Measurements from ENCODE around the gene MMP3.
"Not testable (repeated sequence)": the region's sequence is repeated elsewhere in the genome, so short reads cannot be mapped to it uniquely, and the experiment has no call there.

The MMP3 gene

DNA sequence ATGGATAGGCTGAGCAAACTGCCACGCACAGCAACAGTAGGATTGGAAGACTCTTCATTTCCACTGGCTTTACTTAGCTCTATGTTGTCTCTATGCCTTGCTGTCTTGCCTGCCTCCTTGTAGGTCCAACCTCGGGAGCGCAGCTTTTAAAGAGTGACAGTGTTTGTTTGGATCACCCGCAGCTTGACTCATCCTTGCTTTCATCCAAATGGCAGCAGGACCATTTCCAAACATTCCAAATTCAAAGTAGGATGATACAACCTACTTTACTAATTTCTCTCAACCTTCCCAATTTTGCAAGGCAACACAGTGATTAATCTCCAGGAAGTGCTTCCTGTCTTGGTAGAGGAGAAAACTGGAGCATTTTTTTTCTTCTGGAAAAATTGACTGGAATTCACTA is at the start of gene MMP3:
Gene MMP3, minus strand, starts transcription at position 121 of the 400 bp plus-strand sequence. Its CDS starts 63 bp downstream, at position 58.
- DNase-seq (ENCODE audit: low spot score), result no peak

DNA sequence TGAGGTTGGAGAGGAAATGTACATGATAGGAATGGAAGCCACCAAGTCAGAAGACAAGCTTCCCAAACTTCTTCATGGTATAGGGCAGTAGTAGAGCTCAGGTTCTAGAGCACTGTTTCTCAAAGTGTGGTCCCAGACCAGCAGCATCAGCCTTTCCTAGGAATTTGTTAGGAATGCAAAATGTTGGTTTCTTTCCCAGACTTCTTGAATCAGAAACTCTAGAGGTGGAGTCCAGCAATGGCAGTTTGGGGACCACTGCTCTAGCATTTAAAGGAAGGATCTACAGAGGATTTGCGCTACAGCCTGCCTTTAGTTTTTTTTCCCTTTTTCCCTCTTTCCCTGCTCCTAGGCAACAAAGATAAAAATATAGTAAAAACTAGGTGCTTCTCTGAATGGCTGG is 48.3 kb upstream of the MMP3 start:
- DNase-seq (ENCODE audit: low spot score), result no peak

DNA sequence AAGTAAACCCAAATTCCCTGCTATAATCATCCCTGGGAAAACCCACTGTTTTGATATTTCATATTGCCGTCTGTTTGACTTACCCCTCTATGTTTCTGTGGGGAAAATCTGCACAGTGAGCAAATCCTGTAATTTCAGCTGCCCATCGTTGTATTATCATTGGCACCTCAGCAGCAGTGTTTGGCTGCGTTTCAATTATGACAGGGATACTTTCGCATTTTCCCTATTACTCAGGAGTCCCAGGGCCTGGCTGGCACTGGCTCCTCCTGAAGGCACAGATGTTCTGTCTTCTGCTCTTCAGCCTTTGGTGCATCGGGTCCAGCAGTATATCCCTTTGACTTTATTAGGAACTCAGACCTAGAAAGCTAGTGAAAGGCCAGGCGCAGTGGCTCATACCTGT is 43.6 kb upstream of the MMP3 start:
- no peak for DNase-seq (ENCODE audit: low spot score)

DNA sequence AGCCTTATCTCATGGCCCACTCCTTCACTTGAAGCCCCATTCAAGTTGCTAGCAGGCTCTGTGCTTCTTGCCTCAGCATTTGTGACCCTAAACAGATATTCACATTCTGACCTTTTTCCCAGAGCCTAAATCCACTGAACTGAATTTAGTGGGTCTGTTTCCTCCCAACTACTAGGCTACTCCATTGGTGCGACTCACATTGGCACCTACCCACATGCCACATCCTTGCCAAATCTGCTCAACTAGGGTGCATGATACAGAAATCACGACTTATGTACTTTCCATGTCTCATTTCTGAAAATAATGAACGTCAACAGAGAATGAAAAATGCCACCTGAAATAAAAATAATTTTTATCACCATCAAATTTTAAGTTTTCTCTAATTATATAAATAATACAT is 39.7 kb upstream of the MMP3 start:
- DNase-seq (ENCODE audit: low spot score), result no peak

DNA sequence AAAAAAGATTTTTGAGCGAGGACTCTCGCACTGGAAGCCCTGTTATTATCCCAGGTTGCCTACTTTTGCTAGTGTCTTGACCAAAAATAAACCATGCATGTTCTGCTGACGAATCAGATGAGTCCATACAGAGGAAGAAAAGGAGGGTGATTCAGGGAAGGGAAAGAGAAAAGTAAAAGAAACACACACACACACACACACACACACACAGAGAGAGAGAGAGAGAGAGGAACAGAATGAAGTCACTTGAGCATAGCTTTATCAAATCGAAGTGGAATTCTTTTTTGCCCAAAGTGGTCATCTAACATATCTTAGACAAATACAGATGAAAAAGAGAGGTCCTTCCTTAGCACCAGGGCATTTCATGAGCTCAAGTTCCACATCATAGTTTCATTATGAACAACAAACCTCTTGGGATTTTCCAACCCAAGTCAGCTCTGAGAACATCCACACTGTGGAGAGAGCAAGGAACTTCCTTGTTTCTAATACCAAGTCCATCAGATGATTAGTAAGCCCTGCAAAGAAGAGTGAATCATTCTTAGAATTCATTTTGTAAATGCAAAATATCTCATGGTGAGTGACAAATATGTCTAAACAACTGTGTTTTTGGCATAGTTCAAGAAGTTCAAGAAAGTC is 39.1 kb upstream of the MMP3 start:
- no peak for DNase-seq (ENCODE audit: low spot score)

DNA sequence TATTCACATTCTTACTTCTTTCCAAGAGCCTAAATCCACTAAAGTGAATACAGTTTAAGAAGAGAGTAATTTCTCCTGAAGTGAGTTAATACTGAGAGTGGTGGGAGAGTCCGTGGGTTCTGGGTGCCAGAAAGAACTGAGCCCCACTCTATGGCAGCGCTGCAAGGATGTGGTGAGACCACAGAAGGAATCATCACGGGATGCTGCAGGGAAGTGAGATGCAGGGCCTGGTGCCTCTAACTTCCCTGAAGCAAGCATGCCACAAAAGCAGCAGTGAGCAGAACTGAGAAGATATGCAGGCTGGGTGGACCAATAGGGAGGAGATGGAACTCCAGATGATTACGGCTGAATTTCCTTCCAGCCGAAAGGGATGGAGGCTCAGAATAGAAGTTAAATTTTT is 36.4 kb upstream of the MMP3 start:
- DNase-seq (ENCODE audit: low spot score), result no peak

DNA sequence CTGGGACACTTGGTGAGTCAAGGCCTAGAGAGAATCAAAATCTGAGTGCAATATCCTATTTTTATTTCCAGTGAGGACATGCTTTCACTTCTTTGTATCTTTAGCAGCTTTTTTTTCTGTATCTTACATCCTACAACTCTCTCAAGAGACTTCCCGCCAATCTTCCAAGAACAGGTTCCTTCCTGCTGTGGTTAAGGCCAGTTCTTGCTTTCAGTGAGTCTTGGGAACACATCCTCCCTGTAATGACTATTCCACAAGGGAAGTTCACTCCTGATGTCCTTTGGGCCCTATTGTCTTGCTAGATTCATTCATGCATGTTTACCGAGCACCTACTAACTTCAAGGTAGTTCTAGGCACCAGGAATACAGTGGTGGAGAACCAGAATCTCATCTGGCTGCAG is 35.2 kb upstream of the MMP3 start:
- no peak for DNase-seq (ENCODE audit: low spot score)

DNA sequence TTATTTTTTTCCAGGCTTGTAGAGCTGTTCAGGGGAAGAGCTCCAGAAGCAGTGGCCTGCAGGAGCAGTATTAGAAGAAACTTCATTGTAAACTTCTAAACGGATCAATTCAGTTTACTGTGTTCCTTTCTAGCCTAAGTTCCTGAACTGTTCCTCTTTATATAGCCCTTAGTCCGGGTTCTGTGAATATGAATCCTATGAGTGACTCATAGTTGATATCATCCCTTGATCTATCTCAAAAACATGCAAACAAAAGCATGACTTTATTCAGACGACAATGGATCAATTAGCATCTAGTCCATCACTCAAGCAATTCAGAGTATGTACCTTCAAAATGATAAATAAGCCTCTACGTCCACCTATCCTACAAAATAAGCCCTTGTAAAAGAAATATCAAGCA is 31.4 kb upstream of the MMP3 start, which contains the start of gene MMP12:
Gene MMP12, minus strand, starts transcription at position 131 of the 400 bp plus-strand sequence. Its CDS starts 45 bp downstream, at position 86.
- no peak for DNase-seq (ENCODE audit: low spot score)

DNA sequence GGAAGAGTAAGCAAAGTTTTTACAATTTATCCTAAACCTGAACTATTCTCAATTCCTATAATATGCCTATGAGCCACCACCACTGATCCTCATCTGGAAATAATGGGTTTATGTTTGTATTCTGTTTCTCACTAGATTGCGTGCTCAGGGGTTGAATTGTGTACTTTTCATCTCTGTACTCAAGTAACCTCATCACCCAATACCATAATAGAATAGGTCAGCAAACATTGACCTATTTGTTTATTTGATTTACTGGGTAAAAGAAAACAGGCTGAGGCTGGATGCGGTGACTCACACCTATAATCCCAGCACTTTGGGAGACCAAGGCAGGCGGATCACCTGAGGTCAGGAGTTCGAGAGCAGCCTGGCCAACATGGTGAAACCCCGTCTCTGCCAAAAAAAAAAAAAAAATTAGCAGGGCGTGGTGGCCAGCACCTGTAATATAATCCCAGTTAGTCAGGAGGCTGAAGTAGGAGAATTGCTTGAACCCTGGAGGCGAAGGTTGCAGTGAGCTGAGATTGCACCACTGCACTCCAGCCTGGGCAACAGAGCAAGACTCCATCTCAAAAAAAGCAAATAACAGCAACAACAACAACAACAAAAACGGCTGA is 26.1 kb upstream of the MMP3 start:
- not testable (repeated sequence) for DNase-seq (ENCODE audit: low spot score)

DNA sequence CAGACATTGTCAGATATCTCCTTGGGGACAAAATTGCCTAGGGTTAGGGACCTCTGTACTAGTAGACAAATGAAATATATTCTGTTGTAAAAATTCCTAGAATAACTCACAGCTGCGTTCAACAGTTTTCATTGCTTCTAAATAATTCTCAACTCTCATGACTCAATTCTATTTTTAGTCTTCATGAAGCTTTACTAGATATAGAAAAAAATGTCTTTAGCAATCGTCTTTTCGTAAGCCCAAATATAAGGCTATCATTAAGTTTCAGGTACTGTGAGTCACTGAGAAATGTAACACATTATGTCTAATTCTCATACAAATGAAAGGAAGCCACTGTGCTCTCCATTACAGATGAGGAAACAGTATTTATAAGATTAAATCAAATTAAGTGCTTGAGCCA is 24.9 kb upstream of the MMP3 start:
- no peak for DNase-seq (ENCODE audit: low spot score)

DNA sequence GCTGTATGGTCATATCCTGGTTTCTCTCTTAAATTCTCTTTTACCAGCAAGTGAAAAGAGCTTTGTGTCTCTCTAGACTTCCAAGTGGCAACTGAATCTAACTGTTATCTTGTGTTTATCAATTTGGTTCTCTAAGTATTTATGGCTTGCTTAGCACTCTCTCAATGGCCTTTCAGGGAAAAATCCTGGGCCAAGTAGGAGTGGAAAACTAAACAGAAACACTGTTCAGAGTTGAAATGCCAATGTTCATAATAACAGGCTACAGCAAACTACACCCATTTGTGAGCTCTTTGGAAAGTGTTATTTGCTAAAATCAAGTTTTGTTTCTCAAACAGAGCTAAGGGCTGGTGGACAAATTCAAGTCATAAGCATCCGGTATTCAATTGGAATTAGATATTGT is 21.3 kb upstream of the MMP3 start:
- DNase-seq (ENCODE audit: low spot score), result no peak

DNA sequence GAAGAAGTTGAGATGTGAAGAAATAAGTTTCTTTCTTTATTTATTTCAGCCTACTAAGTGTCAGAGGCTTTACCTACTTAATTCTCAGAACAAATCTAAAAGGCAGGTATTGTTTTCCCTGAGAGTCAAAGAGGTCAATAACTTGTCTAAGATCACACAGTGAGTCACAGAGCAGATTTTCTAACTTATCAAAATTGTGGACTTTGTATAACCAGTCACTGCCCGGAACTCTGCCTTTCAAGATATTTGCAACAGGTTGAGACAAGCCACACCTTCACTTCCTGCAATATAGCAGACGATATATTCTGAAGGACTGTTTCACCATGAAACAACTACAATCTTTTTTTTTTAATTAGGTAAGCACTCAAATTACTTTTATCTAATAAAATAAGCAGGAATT is 10.5 kb upstream of the MMP3 start:
- no peak for DNase-seq (ENCODE audit: low spot score)

DNA sequence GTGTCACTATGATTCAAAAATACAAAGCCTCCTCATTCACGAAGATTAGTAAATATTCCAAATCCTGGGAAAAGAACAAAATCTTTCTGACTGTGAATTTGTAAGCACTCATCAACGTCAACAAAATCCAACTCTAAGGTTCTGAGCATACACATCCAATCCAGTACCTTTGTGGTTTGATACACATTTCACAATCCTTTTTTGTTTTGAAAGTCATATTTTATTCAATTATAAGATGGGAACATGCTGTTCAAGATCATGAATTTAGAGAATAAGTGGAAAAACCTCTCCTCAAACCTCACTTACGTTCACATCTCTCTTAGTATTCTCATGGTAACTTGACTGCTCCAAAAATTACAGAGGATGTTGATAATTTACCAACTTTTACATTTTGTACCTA is 9.6 kb upstream of the MMP3 start:
- no peak for DNase-seq (ENCODE audit: low spot score)

DNA sequence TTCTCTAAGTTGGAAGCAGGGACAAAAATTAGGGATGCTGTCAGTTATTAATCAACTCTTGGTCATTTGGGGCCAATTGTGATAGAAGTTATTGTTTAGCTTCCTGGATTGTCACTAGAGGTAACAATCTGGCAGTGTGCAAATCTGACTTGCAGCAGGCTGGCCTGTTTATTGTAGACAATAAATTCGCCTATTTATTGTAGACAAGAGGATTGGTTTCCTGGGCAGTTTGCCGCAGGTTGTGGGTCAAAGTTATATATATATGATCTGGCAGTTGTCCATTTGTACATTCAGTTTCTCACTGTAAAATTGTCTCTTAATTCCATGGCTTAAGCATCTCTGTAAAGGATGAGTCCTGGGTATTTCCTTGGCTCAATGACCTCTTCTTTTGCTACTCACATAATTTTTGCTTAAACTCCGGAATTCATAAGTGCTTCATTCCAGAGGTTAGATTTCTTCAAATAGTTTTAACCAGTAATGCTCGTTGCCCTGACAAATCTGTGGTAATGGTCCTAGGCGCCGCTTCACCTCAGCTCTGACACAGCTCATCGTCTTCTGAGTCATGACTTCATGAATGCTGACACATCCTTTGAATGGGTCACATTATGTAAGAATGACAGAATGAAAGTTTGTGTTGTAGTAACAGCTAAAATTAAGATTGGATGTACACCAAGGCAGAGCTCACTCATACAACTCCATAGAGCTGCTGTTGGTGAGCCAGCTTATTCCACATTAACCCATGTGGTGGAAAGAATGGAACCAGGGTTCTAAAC is 7.8 kb upstream of the MMP3 start:
- no peak for DNase-seq (ENCODE audit: low spot score)

DNA sequence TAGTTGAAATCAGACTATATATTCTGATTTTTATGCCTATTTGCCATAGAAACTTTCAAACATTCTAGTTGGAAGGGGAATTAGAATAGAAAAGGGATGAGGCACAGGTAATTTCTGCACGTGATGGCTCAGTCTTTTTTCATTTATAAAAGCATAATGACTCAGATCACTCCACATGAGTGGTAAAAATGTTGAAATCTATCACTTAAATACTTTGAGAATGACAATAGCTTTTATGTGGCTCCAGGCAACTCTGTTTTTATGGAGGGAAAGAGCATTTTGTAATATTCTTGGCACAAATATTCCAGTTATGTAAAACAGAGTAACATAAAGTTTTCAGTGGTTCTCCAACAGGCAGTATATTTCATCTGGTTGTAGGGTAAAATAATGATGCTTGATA is 5.9 kb upstream of the MMP3 start:
- DNase-seq (ENCODE audit: low spot score), result no peak

DNA sequence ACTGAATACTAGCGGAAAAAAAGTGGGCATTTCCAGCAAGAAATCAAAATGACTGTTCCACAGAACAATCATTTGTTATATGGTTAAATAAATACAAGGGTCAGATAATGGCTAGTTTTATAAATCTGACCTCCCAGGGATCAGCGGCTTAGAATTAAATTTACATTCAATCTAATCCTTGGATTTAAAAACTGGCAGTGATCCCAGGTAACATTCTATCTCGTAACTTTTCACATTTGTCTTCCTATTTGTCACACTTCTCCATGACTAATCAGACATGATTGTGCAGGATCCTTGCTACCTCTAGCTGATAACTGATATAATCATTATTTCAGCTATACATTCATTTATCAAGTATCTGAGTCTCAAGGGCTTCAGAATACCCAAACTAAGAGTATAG is 2.9 kb upstream of the MMP3 start:
- no peak for DNase-seq (ENCODE audit: low spot score)

DNA sequence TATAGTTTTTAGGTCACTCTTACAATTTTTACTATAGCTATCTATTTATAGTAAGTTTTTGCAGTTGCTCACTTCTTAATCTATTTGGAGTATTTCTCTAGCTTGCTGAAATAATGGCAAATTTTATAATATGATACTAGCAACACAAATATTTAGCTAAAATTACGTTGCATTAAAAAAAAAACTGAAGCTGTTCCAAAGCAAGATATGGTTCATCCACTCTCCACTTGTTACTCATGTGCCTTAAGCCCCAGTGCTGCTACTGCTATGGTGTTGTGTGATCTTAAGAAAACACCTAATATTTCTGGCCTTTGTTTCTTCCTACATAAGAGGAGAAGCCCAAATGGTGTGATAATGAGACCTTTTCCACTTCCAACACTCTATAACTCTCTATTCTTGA is 479 bp downstream of the MMP3 start:
- no peak for DNase-seq (ENCODE audit: low spot score)

DNA sequence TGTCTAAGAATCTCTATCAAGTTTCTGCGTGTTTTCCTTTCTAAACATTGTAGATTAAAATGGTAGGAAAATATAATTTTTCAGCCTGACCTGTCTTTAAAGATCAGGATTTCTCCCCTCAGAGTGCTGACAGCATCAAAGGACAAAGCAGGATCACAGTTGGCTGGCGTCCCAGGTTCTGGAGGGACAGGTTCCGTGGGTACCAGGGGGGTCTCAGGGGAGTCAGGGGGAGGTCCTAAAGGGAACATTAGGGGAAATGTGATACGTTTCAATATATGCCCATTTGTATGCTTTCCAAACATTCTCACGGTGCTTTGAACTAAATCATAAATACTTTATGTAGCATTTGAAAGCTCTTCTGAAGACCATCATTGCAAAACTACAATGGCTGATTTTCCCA is 3.4 kb downstream of the MMP3 start:
- no peak for DNase-seq (ENCODE audit: low spot score)

DNA sequence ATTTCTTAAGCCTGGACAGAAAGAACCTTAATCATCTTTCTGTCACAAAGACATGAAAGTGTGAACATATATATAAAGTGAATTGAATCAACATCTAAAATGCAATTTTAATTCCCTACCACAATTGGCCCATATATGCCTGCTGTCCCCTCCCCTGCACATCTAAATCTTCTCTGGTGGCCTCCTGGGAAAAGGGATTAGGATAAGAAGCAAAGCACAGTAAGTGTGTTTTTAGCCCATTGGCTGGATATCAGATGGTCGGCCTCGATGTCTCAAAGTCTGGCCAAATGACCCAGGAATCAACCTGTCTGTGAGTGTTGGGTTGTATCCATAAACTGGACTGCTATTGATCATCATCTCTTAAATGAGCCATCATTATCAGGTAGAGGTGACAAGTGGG is 5.8 kb downstream of the MMP3 start:
- DNase-seq (ENCODE audit: low spot score), result no peak

DNA sequence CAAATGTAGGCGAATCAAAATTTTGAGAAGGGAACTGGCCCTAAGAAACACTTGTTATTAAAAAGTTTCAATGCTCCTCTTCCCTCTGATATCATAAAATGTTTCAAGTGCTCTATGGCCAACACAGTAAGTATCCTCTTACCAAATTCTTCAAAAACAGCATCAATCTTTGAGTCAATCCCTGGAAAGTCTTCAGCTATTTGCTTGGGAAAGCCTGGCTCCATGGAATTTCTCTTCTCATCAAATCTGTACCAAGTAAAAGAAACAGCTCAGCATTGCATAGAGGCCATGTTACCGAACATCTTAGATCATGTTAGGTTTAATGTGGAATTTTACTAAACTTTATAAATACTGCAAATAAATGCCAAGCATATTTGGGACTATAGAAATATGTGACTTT is 6.3 kb downstream of the MMP3 start:
- no peak for DNase-seq (ENCODE audit: low spot score)

DNA sequence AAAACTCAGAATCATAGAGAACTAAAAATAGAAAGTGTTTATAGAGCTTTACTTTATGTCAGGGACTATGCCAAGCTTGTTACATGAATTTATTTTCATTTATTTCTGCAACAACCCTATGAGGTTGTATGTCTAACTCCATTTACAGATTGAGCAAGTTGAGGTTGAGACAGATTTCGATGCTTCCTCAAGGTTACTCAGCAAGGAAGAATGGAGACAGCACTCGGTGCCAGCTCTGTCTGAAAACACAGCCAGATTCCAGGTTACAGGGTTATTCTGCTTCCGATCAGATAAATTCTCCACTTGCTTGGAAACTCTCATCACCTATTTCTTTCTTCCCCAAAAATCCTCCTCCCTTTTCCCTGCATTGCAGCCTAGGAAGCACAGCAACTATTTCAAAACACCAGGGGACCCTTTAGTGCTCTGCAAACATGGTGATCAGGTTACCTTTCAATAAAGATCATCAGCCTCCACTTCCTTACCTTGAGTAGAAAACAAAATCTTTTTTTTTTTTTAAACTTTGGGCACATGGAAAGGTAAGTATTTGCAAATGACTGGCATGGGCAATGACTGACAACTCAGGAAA is 7.0 kb downstream of the MMP3 start:
- DNase-seq (ENCODE audit: low spot score), result no peak

DNA sequence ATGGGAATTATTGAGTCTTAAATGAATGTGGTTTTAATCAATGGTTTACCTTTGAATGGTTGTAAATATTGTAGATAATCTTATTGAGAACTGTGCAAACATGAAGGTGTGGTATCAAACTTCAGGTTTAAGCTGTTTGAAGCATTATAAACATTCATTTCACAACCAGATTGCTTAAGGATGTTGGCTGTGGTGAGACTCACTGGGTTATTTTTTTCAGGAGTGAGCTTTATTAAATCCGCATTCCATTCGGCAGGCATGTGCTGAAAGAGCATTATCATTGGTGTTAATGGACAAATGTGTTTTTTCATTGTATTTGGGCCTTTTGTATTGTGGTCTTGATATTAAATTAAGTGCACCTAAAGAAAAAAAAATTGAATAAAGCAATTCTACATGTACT is 9.7 kb downstream of the MMP3 start:
- DNase-seq (ENCODE audit: low spot score), result no peak

DNA sequence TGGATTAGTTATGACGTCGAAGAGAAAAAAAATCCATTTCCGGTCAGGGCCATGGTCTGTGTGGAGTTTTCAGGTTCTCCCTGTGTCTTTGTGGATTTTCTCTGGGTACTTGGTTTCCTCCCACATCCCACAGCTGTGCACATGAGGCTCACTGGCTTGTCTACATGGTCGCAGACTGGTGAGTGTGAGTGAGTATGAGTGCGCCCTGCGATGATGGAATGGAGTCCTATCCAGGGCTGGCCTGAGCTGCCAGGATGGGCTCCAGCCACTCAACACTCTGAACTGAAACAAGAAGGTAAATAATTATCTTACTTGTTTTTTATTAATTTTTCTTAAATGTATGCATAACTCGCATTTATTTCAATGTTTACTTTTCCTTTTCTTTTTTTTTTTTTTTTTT is 10.8 kb downstream of the MMP3 start:
- DNase-seq (ENCODE audit: low spot score), result no peak
